GM18505 (cell line): ENCODE data around the gene FEN1.
A peak's percentile ranks its signal among the peaks of the same experiment; 100 is the strongest.

ENCODE experiments used
- ATAC-seq: cut with Tn5 transposase; IDR thresholded peaks from one replicate; pipeline ENCODE4 v1.9.1; 2021; ENCODE audit not compliant: unreplicated experiment
- POLR2A ChIP-seq: IDR thresholded peaks from 4 replicates; pipeline ENCODE4 v1.6.1; 2011; ENCODE audit warnings: borderline replicate concordance; ENCODE audit not compliant: insufficient read depth, insufficient read length; ENCODE audit errors: extremely low read depth

Gene FEN1

DNA sequence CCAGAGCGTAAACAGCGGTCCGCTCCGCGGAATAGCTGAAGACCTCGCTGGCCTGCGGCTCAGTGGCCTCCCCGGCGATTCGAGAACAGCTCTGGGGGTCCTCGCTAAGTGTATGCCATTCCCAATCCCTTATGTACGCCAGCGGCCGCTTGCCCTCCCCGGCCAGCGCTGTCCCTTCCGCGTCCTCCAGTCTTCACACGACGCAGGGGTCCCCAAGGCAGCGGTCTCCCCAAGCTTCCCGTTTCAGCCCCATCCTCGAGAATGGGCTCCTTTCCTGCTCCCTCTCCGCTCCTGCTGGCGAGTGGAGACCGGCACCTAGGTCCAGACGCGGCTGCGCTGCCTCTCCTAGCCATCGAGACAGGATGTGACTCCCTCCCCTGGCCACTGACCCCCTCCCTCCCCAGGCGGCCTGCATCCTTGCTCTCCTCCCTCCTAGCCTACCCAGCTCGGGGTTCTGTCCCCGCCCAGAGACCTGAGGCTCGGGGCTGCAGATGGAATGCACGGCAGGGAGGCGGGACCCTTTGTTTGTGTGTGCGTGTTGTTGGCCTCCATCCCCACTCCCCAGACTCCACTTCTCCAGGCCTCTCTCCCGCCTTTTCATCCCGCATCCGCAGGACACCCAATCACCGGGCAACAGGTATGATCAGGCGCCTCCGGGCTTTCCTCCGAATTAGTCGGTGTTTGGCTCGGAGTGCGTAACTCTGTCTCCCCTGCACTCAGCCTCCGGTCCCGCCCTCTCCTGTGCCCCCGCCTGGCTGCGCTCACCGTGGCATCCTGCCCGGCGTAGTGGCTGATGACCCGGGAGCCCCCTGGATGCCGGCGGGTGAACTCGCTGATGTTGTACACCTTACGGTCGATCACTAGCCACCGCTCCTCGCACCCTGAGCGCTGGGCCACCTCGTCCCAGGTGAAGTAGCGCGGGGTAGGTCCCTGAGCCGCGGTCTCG lies 23.4 kb downstream of the FEN1 start:
- ATAC-seq, result peak; percentile 33

DNA sequence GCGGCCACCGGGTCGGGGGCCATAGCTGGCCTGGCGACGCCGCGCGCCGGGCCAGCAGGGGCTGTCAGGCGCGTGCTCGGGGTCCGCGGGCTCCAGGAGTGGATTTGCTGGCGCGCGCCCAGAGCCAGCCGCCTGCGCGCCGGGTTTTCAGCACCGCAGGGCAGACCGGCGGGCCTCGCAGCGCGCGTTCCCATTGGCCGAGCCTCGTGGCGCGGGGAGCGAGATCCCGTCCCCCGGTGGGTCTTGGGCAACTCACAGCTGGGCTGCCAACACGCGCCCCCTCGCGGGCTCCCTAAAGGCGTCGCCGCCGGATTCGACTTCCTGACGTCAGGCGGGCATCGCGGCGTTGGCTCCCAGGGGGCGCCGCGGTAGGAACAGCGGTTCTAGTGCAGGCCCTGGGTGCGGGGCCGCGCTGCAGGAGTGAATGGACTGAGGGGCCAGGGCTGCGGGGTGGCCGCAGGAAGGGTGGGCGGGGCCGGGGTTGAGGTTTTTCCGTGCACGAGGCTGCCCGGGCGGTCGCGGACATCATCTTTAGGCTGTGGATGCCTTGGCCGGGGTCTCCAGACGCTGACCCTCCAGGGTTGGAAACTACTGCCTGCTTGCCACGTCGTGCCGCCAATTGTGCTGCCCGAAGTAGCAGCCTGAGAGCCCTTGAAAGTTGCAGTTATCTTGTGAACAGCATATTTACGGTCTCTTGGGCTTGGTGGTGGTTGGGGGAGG lies 24.2 kb downstream of the FEN1 start, which contains the start of gene FADS1:
Gene FADS1 (minus strand): TSS at position 268 of the 720 bp plus-strand sequence. CDS start 74 bp downstream, at position 194.
- ATAC-seq, result peak; percentile 59

More for the DNA sequence above, 23.4 kb downstream of the FEN1 start:
- peak; percentile 10 for TF ChIP-seq POLR2A

GRCh38 chr11:61817471-61818202 lies 24.9 kb downstream of the FEN1 start:
- no peak for TF ChIP-seq POLR2A
- ATAC-seq, result no peak

More for the DNA sequence above, 24.2 kb downstream of the FEN1 start, which contains the start of gene FADS1:
- no peak for TF ChIP-seq POLR2A

- no peak for TF ChIP-seq POLR2A
- ATAC-seq, result no peak
These were observed 27.5 kb downstream of the FEN1 start for GRCh38 chr11:61820174-61820573.

DNA sequence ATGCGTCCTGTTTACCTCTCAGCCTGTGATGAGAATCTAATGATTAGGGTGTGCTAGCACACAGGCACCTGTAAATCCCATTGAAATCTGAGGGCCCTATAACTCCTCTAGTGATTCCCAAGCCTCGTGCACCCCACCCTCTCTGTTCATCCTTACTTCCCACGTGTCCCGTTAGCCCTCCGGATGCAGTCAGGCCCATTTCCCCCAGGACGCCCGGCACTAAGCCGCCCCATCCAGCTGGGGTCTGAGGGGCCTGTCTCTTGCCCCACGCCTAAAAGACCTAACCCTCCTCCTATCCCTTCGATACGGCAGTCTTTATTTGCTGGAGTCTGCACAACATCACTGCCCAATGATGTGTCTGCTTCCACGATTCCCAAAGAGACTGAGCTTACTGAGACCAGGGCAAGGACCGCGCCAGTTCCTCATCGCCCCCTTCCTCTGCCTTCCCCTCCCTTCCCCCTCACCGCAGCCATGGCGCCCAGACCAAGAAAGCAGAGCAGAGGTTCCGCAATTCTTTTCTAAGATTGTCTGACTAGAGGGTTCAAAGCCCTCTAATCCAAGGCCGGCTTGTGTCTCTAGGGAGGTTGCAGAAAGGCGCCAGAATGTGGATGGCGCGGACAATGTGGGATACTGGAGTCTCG lies 34.3 kb downstream of the FEN1 start:
- peak; percentile 2 for TF ChIP-seq POLR2A
- ATAC-seq, result peak; percentile 19

- ATAC-seq, result peak; percentile 57
- peak; percentile 76 for TF ChIP-seq POLR2A
These were observed 35.1 kb downstream of the FEN1 start, which contains the start of gene FADS2 for GRCh38 chr11:61827571-61828378. FADS2 (plus strand) TSS chr11:61828300; CDS start chr11:61828391, 91 bp downstream.

- no peak for TF ChIP-seq POLR2A
- ATAC-seq, result no peak
These were observed 35.6 kb downstream of the FEN1 start for GRCh38 chr11:61828379-61828628.

GRCh38 chr11:61828629-61829407 lies 36.1 kb downstream of the FEN1 start:
- ATAC-seq, result peak; percentile 19
- TF ChIP-seq POLR2A, result peak; percentile 48

DNA sequence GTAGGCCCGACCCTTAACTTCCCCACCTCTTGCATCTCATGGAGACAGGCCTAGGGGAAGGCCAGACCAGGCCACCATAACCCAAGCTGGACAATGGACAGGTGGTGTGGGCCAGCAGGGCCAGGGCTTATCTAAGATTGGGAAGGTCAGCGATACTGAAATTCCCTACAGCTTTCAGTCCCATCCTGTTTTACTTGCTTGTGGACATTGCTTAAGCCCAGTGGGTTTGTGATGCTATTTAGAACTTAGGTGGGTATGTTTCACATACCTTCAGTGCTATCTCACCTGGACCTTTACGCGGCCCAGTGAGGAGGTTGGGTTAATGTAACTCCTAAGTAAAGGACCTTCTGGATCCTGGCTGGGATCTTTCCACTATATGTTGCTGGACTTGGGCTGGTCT lies 37.1 kb downstream of the FEN1 start:
- no peak for ATAC-seq
- TF ChIP-seq POLR2A, result no peak

DNA sequence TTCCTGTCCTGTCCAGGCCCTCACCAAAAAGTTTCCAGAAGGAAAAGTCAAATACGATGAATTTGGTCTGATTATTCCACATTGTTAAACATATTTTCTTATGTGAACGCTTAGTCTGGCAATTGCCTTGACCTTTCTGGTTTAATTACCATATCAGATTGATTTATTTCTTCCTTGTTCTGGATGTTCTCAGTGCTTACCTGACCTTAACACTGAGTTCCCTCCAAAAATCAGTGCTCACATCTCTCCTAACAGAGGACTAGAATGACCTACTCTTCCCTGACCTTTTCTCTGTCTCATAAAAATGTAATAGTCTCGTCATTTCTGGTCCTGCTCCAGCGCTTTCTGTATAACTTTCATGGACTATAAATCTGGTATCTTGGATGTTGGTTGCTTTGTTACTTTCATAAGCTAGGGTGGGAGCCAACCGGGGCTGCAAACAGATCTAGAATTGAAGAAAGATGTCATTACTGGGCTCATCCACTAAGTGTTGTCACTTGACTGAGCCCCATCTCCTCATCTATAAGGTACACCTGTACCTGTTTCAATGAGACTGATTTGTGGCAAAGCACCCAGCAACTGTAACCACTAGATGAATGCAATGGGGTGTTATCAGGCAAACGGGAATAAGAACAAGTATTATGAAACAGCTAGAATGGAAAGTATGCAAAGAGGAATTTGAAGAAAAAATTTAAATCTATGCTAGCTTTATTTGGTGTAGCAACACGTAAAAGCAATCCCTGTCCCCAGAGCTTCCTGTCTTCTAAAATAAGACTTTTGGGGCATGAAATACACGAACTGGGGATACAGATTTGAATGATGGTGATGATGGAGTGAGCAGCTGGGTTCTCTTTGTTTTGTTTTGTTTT lies 37.8 kb downstream of the FEN1 start:
- ATAC-seq, result no peak
- TF ChIP-seq POLR2A, result no peak
